Activated T-helper 1 cell treated with Interleukin-2 at 50 U/mL for 16 hours (primary cell): ENCODE measurements around the gene CREB3.

ENCODE experiments used
- DNase-seq: peaks from one replicate; pipeline ENCODE4 v3.0.0-alpha.2; 2020; ENCODE audit warnings: low read depth

The CREB3 gene

DNA sequence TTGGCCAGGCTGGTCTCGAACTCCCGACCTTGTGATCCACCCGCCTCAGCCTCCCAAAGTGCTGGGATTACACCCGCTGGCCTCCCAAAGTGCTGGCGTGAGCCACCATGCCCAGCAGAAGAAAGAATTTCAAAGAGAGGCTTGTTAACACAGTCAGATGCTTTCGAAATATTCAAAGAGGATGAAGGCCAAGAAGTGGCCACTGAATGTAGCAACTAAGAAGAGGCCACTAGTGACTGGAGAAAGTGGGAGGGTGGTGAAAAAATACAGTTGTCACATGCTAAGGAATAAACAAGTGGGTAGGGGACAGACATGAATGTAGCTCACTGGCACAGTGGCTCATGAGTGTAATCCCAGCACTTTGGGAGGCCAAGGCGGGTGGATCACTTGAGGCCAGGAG lies 29.8 kb upstream of the CREB3 start:
- DNase-seq = no peak

DNA sequence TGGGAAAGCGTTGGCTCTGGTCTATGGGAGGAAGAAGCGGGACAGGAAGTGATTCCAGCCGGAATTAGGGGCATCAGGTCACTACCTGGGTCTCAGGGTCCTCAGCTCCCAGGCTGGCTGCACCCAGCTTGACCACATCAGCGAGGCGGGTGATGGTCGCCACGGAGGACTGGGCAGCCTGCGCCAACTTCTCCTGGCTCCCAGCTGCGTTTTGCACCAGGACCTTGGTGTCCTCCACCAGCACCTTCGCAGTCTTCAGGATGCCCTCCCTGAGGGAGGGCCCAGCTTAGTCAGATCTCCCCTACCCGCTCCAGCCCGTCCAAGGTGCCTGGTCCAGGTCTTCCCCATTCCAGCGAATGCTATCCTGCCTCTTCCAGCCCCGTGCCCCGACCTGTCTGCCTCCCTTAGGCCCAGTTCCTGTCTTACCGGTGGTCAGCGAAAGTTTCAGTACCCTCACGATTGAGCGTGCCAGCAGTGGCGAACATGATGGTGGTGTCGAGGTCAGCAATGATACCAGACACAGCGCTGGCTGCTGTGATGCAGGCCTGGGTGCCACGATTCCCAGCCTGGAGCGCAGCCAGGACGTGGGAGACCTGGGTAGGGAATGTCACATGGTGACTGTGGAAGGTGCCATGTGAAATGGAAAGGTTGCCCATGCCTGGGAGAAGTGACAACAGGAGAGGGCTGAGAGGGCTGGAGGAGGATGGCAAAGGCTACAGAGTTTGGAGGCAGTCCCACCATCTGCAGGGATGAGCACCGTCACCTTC lies 28.4 kb upstream of the CREB3 start:
- DNase-seq = no peak

DNA sequence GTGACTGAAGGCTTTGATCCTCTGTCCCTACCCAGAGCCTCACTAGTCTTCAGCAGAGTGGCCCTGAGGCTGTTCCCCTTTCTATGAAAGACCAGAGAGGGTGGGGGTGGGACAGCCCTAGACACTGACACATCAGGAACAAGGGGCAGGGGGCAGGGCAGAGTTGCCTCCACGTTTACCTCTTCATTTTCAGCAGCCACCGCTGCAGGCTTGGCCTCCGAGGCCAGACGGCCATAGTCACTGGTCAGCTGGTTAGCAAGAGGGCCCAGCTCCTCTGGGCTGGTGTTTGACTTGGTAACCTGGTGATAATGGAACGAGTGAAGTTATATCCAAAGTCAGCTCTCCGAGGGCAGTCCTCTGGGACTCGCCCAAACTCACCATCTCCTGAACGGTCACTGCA lies 27.1 kb upstream of the CREB3 start:
- DNase-seq = no peak

DNA sequence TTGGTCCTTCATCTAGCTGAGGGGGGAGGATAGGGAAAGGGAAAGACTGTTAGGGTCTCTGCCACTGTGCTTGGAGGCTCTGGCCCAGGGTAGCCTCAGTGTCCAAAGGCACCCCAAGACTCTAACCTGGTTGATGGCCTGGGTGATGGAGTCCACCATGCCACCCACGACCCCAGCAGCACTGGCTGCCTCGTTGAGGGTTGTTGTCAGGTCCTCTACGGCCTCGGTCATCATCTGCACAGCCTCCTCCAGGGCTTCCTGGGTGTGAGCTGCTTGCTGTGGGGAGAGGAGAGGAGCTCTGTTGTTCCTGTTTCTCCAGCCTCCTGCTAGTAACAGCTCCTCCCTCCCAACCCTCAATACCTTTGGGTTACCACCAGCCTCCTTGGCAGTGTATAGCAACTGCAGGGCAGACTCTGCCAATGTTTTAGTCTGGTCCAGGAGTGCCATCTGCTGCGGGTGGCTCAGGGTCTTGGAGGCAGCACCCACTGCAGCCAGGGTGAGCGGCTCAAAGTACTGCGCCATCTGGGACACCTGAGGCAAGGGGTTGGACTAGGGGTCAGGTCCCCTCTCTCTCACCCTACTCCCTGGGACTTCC lies 26.5 kb upstream of the CREB3 start:
- no peak for DNase-seq

DNA sequence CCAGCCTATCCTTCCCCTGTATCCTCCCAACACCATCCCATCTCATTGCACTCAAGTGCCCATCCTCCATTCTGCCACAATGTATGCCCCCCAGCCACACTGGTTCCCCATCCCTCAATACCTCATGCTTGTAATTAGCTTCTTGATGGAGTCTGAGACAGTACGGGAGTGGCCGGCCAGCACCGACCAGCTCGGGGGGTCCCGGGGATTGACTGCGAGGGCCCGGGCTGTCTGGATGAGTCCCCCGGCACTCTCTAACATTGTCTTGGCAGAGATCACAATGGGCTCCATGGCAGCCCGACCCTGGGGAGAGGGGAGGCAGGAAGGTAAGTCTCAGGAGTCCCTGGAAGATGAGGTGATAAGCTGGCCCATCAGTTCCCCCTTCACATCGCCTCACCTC lies 25.5 kb upstream of the CREB3 start:
- DNase-seq = no peak

DNA sequence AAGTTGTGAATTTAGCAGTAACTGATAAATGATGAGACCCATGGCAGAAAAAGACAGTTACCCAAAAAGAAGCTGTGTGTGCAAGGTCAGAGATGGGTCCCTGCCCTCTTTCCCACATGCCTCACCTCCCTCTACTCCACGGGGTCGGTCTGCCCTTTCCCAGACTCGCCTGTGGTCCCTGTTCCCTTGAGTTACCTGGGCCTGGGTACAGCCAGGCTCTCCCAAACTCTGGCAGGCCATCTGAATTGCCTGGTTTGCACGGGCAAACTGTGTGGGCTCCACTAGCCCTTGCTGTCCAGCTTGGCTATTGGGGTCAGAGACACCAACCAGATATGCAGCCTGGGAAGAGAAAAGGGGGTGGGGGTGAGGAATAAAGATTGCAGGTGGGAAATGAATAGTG lies 24.3 kb upstream of the CREB3 start:
- DNase-seq = no peak

DNA sequence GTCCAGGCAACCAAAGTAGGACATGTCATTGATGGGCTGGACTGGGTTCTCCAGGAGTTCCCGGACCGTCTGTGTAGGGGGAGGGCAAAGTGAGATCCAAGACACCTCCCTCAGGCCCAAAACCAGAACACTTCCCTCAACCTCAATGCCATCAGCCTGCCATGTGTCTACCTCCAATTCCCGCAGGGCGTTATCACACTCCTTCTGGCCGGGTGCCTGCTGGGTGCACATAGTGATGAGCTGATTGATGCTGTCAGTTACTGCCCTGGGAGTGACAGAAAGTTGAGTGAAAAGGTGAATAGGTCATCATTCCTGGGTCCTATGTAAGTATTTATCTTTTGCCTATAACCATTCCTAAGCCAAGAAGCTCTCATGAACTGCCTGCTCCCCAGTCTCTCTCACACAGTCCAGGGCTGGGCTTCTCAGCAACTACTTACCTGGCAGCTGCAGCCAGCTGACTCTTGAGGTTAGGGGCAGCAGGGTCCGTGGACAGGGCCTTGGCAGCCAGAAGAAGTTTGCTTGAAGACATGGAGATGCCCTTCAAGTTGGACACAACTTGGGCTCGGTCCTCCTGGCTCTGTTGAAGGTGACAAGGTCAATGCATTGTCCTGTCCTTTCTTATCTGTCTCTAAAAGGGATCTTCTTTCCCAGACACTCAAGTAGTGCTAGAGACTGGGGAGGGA lies 21.5 kb upstream of the CREB3 start:
- no peak for DNase-seq

DNA sequence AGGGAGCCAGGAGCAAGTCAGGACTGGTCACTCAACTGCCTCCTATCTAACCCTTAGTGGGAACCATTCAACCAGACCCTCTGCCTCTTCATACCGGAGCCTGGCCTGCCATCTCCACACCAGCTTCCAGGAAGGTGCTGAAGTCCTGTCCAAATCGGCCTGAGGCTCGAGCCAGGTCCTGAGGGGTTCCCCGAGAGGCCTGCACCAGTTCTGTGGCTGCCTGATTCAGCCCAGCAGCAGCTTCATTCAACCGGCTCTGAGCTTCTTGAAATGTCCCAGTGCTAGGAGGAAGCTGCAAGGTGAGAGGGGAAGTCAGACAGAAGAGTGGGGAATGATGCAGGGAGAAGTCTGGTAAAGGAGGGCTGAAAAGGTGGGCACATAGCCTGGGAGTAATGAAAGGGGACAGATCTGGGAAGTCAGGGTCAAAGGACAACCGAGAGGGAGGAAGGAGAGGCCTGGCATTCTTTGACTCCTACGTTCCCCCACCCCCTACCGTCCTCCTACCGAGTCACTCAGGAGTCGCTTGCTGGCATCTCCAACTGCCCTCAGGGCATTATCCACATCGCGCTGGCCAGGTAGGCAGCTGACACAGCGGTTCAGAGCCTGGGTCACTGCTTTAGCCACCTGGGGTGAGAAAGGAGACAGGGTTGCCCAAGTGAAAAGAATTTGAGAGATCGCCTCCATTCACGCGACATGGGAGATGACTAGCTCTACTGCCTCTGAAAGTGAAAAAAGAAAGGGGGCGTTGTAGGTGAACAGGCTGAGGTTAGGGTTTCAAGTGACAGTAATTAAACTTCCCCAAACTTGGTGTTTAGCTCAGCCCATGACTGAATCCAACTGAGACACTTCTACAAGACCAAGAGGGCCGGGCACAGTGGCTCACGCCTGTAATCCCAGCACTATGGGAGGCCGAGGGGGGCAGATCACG lies 20.7 kb upstream of the CREB3 start:
- no peak for DNase-seq

DNA sequence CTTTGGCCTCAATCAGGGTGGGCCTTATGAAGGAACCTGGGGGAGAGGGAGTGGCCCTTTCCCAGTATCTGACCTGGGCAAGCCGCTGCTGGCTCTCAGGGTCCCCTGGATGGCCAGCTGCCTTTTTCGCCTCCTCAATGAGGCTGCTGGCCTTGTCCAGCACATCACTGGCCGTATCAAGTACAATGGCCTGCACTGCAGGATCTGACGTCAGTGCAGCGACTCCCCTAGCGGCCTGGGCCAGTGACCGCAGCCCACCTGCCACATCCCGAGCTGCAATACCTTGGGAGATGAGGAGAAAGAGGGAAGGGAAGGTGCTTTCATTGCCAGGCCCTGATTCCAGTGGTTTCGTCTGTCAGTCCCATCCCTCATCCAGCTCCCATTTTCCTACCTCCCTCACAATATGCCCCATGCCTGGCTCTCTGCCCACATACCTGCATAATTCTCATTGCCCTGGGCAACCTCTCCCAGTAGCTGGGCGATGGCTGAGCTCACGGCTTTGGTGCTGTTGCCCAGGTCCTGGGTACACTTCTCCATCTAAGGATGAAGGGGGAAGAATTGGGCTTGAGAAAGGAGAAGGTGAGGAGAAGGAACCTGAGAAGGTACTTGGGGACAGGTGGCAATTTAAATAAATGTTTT lies 19.6 kb upstream of the CREB3 start:
- DNase-seq = no peak

DNA sequence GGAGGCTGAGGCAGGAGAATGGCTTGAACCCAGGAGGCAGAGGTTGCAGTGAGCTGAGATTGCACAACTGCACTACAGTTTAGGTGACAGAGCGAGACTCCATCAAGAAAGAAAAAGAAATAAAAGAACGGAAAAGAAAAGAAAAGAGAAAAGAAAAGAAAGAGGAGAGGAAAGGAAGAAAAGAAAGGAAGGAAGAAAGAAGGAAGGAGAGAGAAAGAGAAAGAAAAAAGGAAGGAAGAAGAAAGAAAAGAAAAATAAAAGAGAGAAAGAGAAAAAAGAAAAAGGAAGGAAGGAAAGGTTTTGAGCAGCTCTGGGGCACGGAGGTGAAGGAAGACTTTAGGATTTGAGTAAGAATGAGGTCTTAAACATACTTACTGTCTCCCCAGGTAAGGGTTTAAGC lies 18.9 kb upstream of the CREB3 start:
- no peak for DNase-seq

DNA sequence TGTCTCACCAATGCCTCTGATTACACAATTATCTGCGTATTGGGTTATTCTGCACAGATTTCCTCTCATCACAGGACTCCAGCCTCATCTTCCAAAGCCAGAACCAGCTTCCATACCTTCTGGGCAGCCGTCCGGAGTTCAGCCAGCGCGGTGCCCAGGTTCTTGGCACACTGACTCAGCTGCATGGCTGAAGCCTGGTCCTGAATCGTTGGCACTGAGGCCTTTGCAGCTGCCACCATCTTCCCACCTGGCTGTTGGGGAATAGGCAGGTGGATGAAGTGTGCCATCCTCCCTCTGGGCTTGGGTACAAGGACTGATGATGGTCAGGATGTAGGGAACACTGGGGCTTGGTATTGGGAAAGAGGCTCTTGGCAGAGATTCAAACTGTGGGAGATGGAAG lies 18.3 kb upstream of the CREB3 start:
- no peak for DNase-seq

DNA sequence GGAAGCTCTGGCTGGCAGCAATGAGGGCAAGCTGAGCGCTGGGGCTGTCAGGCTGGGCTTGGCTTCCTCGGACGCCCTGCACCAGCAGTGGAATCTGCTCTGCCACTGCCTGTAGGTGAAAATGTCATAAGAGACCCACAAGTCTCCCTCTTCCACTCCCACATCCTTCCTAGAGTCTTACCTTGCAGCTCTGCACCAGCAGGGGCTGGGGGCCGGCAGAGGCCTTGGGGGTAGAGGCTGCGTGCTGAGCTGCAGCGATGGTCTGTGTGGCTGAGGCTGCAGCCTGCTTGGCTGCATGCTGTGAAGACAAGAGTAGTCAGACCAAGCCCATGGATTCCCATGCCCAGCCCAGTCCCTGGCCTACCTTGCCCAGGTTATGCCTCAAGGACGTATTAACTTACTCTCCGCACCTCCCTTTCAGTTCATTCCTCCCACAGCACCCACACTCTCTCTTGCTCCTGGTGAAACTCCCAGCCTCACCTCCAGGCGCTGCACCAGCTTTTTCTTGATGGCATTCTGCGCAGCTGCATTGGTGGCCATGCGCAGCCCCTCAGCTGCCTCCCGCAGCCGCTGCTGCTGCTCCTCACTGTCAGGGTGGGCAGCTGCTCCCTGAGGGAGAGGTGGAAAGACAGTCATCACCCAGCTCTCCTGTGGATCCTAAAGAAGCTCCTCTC lies 17.8 kb upstream of the CREB3 start:
- DNase-seq = no peak

DNA sequence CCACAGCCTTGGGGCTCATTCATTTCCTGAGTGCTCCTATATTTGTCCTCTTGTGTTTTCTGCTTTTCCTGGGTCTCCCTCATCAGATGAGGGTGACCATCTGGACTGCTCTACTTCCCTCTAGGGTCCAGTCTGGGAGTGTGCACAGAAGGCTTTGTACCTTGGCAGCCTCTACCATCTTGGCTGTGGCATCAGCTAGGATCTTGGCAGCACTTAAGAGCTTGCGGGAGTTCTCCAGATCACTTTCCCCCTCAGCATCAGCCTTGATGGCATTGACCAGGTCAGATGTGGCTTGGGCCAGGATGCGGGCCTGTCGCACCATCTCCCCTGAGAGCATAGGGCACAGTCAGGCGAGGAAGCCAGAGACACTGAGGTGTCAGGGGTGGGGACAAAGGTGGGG lies 16.2 kb upstream of the CREB3 start:
- no peak for DNase-seq

DNA sequence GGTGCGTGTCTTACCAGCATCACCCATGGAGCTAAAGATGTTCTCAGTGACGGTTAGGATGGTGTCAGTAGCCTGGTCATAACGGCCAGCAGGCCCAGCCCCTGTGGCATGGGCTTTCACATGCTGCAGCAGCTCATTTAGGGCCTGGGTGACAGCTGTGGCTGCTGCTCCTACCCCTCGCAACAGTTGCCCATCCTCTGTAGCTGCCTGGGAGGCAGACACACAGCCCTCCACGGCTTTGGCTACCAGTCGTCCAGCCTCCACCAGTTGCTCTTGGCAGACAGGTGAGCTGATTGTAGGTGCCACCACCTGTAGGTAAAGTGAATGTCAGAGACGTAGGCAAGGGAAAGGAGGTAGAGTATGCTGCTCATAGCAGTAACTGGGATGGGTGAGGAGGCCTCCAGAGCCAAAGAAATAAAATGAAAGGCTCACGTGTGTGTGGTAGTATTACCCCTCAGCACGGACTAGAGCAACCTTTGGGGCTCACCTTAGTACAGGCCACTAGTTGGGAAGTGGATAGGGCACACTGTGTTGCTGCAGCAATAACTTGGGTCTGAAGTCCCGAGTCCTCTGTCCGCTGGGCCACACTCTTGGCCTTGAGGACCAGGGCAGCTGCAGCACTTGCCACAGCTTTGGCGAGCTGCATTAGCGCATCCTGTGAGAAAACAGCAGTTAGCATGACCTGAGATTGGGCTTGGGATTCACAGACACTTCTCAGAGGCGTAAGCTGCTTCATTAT lies 15.2 kb upstream of the CREB3 start:
- DNase-seq = no peak

DNA sequence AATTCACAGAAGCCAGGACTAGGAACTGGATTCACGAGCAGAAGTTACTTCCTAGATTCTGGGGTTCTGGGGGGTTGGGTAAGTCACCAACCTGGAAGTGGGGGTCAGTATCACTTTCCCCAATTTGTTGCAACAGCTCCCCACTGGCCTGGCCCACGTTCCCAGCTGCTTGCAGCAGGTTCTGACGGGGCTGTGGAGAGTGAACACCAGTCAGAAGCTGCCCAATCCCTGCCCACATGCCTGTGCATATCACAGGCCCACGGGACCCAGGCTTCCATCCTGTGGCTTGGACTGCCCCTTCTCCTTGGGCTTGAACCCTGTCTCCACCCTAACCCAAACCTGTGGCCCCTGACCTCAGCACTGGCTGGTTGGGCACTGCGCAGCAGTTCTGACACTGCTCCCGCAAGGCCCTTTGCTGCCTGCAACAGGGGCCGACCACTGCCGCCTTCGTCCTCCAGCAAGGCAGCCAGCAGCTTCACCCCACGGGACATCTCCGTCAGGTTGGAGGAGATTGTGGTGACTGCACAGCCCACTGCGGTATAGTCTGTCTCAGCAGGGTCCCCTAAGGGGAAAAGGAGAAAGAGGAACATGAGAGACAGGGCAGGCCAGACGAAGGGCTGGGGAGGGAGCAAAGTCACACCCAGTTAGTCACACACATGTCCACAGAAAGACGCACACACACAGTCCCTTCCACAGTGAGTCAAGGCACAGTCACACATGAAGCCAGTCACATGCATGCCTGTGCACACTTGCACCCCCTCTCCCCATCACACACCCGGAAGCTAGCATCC lies 13.6 kb upstream of the CREB3 start:
- DNase-seq = no peak

DNA sequence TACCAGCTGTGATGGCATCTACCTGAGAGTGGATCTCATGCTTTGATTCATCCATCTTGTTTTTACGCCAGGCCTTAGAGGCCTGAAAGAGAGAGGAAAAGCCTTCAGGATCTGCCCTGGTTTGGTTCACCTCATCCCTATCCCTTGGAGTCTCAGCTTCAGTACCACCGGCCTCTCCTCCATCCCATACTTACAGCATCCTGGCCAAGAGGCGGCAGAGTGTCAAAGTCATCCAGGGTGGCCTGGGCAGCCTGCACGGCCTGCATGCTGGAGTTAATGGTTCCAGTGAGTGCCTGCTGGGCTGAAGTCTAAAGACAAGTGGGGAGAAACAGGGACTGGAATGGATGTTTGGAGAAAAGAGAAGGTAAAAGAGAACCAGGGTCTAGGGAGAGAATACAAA lies 12.9 kb upstream of the CREB3 start:
- DNase-seq = no peak

DNA sequence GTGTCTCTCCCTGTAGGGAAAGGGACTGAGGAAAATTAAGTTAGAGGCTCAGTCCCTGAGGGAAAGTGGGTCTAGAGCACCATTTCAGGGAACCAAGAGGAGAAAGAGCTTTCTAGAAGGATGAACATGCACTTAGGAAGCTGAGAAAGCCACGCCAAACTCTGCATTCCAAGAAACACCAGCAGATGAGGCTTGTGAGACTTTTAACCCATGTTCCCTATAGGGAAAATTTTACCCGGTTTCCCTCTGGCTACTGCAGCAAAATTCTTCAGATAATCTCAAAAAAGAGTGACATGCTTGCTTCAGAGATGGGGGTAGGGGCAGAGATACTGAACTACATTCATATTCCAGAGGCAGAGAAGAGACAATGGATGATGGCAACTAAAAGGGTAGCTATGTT lies 9.0 kb upstream of the CREB3 start:
- no peak for DNase-seq

DNA sequence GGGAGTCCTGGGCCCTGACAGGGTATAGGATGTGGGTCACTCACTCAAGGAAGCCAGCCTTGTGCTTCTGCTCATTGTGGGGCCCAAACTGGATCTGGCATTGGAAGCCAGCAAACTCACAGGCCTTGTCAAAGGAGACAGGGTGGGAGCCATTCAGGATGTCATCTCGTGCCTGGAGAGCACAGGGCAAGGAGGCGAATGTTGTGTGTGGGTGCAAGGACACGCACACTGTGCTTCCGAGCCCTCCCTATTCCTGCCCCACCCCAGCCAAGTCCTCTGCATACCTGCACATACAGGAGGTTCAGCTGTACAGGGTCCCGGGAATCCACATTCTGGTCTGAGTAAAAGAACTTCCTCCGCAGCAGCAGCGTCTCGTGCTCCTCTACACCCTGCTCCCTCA lies 8.6 kb upstream of the CREB3 start:
- DNase-seq = no peak

DNA sequence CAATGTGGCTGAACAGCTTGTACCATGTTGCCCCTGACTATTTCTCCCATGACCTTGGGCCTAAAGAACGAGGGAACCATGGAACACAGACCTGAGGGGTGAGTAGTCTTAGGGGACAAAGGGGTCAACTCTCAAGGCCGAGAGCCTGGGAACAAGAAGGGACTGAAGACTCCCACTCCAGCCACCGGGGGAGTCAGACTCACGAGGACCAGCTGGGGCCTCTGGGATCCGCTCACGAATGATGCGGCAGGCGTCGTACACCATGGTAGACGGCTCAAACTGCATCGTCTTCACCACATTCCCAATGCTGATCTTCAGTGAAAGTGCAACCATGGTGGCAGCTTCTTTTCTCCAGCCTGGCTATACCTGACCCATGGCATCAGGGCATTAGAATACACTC lies 7.1 kb upstream of the CREB3 start:
- no peak for DNase-seq

DNA sequence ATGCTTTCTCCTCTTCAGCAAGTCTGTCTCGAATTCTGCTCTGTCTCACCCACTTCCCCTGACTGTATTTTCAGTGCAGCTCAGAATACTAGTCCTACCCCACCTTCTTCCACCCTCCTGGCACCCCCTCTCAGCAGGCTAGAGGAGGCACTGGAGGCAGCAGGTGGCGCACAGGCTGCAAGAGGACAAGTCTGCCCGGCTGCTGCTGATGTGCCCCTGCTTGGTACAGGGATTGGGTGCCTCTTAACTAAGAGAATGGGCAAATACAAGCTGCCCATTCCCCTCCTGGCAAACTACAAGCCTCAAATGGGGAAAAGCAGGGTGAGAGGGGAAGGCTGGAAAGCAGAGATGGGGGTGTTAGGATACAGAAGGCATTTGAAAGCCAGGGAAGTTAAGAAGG lies 5.5 kb upstream of the CREB3 start:
- no peak for DNase-seq
